ENCODE data around the gene HTR6. TPM values are rescaled to one million over a fixed set of nuclear protein-coding genes. Genes with fewer than 3 reads are reported as not detected.

HTR6 gene
- total RNA-seq, 1 experiment from 2014 or later: 0.37 TPM

DNA sequence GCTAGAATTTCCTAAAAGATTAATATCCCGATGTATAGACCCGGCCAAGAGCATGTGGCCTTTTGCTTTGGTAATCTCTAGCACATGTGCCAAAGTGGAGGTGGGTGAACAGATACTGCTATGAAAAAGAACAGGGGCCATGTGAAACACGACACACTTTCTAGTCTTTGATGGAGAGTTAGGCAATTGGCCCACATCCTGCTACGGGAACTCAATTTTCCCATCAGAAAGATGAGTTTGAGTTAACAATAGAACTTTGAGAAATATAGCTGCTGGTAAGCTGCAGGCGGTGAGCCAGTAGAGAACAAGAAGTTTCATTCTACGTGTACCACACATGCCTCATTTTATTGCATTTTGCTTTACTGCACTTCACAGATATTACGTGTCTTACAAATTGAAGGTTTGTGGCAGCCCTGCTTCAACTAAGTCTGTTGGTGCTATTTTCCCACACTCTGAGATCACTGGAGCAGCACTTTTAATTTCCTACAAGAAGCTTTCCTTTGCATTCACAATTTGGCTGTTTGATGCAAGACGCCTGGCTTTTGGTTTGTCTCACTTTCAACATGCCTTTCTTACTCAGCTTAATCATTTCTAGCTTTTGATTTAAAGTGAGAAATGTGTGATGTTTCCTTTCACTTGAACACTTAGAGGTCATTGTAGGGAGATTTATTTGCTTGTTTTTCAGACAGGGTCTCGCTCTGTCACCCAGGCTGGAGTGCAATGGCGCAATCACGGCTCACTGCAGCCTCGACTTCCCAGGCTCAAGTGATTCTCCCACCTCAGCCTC lies 46.3 kb downstream of the HTR6 start:
- no peak for DNase-seq
- Histone ChIP-seq H4K5ac (ENCODE audit: insufficient read length, low read depth, low read length) (no peak overlapping the region), H4K20me1 (ENCODE audit: control insufficient read depth, insufficient read depth, insufficient read length) (no peaks in the 10 kb centered on the region), H2BK12ac (ENCODE audit: insufficient read length, low read depth, low read length) (no peak overlapping the region), H4K91ac (ENCODE audit: insufficient read length, low read depth, low read length) (no peak overlapping the region), H3K23ac (ENCODE audit: insufficient read length, low read depth, low read length) (no peak overlapping the region), H3K18ac (ENCODE audit: insufficient read length, low read depth, low read length) (no peak overlapping the region), H2BK15ac (ENCODE audit: low read depth, low read length) (no peak overlapping the region), H3K9ac (ENCODE audit: extremely low read depth, insufficient read length, low read length) (no peak overlapping the region), H4K8ac (replicated peaks; ENCODE audit: insufficient read length, low read depth, low read length) (no peak overlapping the region), H3K79me2 (ENCODE audit: insufficient read depth, low read length) (no peaks in the 10 kb centered on the region), H3K27ac (ENCODE audit: insufficient read length, low read depth, low read length) (no peak overlapping the region), H2AFZ (ENCODE audit: low read length) (no peak overlapping the region), H3K79me1 (ENCODE audit: insufficient read depth, low read depth, low read length, poor library complexity, severe bottlenecking) (no peaks in the 10 kb centered on the region), H2BK120ac (ENCODE audit: low read depth, low read length, poor library complexity, severe bottlenecking) (no peak overlapping the region), H3K27me3 (ENCODE audit: insufficient read depth, low read length) (no peaks in the 10 kb centered on the region), H3T11ph (ENCODE audit: low read length) (no peak overlapping the region), H3K14ac (ENCODE audit: insufficient read depth, low read length) (no peak overlapping the region), H2BK5ac (ENCODE audit: insufficient read length, low read length) (no peak overlapping the region), H3K4me2 (ENCODE audit: insufficient read depth, insufficient read length, low read length) (no peak overlapping the region), H3K9me3 (ENCODE audit: control insufficient read depth, low read depth, low read length) (no peaks in the 10 kb centered on the region), H2AK5ac (ENCODE audit: insufficient read length, low read length) (no peak overlapping the region), H3K56ac (ENCODE audit: insufficient read length, low read depth, low read length) (no peak overlapping the region), H3K23me2 (ENCODE audit: insufficient read length, low read depth, low read length, poor library complexity, severe bottlenecking) (no peaks in the 10 kb centered on the region), H3K4me1 (ENCODE audit: insufficient read depth, low read length) (no peaks in the 10 kb centered on the region), H2BK20ac (ENCODE audit: low read depth, low read length, poor library complexity, severe bottlenecking) (no peak overlapping the region), H3K4ac (ENCODE audit: low read depth, low read length) (no peak overlapping the region)
- Mint-ChIP-seq H3K27ac (no peak overlapping the region), H3K4me3 (no peak overlapping the region), H3K27me3 (ENCODE audit: low read depth) (no peaks in the 10 kb centered on the region), H3K4me1 (peaks cover 17 to 24% of the 10 kb centered on the region in 2 experiments), H3K36me3 (ENCODE audit: insufficient read depth in 1 of 3, low read depth in 3 of 3) (no peaks in the 10 kb centered on the region), H3K9me3 (no peaks in the 10 kb centered on the region; a peak in 1 of 5 replicates)
- WGBS (ENCODE audit: extremely low coverage, insufficient read length, low lambda C conversion rate): no CpG with 5 or more reads among the region's 12 CpGs
- TF ChIP-seq, protein P1, sequence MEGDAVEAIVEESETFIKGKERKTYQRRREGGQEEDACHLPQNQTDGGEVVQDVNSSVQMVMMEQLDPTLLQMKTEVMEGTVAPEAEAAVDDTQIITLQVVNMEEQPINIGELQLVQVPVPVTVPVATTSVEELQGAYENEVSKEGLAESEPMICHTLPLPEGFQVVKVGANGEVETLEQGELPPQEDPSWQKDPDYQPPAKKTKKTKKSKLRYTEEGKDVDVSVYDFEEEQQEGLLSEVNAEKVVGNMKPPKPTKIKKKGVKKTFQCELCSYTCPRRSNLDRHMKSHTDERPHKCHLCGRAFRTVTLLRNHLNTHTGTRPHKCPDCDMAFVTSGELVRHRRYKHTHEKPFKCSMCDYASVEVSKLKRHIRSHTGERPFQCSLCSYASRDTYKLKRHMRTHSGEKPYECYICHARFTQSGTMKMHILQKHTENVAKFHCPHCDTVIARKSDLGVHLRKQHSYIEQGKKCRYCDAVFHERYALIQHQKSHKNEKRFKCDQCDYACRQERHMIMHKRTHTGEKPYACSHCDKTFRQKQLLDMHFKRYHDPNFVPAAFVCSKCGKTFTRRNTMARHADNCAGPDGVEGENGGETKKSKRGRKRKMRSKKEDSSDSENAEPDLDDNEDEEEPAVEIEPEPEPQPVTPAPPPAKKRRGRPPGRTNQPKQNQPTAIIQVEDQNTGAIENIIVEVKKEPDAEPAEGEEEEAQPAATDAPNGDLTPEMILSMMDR (conservative IDR thresholded peaks at IDR 0.05): no peak
